HEK293 (cell line): ENCODE data around the gene KIAA0232.

Experiments used
- CTCF ChIA-PET: fragments of 350-600 bp; formaldehyde crosslinking; extraction: SDS; loops from one replicate; lab custom pipeline; 2021; ENCODE audit warnings: antibody characterized with exemption; lab: Yijun Ruan, JAX
- POLR2A ChIA-PET: fragments of 300-600 bp; formaldehyde crosslinking; extraction: SDS; loops from one replicate; lab custom pipeline; 2020; ENCODE audit warnings: antibody characterized with exemption, inconsistent platforms; lab: Yijun Ruan, JAX
- H3K27ac ChIP-seq: fragments of 200-500 bp; sonication (Bioruptor generic); 2 replicates; pipeline ENCODE4 v1.5.1; 2014; ENCODE audit warnings: low read depth, low read length, control low read depth, inconsistent platforms; ENCODE audit errors: extremely low read depth
- H3K36me3 ChIP-seq, 2 experiments: fragments of 200-500 bp in 1 of 2; sonication (Bioruptor generic) in 1 of 2; 1 replicate in 1 of 2; 2 replicates in 1 of 2; pipeline ENCODE4 v1.5.1; 2014 to 2017; ENCODE audit warnings: inconsistent platforms in 2 of 2, low read length in 2 of 2; ENCODE audit not compliant: control insufficient read depth in 2 of 2, insufficient read depth in 1 of 2
- H3K4me1 ChIP-seq: fragments of 200-500 bp; sonication (Bioruptor generic); 2 replicates; pipeline ENCODE4 v1.5.1; 2014; ENCODE audit warnings: mild to moderate bottlenecking, low read length, inconsistent platforms; ENCODE audit not compliant: control insufficient read depth, insufficient read depth
- H3K4me3 ChIP-seq: 2 replicates; pipeline ENCODE4 v1.5.1; 2011; ENCODE audit warnings: low read depth, mild to moderate bottlenecking, control low read depth, low read length, moderate library complexity
- H3K9me3 ChIP-seq: fragments of 200-500 bp; sonication (Bioruptor generic); 2 replicates; pipeline ENCODE4 v1.5.1; 2014; ENCODE audit warnings: low read depth, low read length, inconsistent platforms; ENCODE audit not compliant: control insufficient read depth, insufficient read depth
- ATF2 ChIP-seq: fragments of 450-650 bp; formaldehyde crosslinking; IDR thresholded peaks from 2 replicates; pipeline ENCODE4 v1.5.1; 2016; ENCODE audit warnings: missing biosample characterization, missing genetic modification characterization, low read depth
- FEZF1 ChIP-seq: fragments of 450-650 bp; formaldehyde crosslinking; IDR thresholded peaks from 2 replicates; pipeline ENCODE4 v1.5.1; 2016; ENCODE audit warnings: missing biosample characterization, missing genetic modification characterization
- GLI2 ChIP-seq: fragments of 450-650 bp; formaldehyde crosslinking; IDR thresholded peaks from 2 replicates; pipeline ENCODE4; 2017; ENCODE audit warnings: missing biosample characterization, missing genetic modification characterization, low read depth, borderline replicate concordance
- HIC1 ChIP-seq: fragments of 450-650 bp; formaldehyde crosslinking; IDR thresholded peaks from 2 replicates; pipeline ENCODE4 v1.5.1; 2016; ENCODE audit warnings: missing biosample characterization, missing genetic modification characterization
- HOXC10 ChIP-seq: sonication (generic); formaldehyde crosslinking; IDR thresholded peaks from 2 replicates; pipeline ENCODE4 v1.8.1; 2023; ENCODE audit warnings: mild to moderate bottlenecking, missing genetic modification reagents
- KLF10 ChIP-seq: fragments of 450-650 bp; IDR thresholded peaks from 2 replicates; pipeline ENCODE4 v1.5.1; 2018; ENCODE audit warnings: missing biosample characterization, mild to moderate bottlenecking, missing genetic modification characterization
- KLF7 ChIP-seq: fragments of 450-650 bp; formaldehyde crosslinking; IDR thresholded peaks from 2 replicates; pipeline ENCODE4 v1.5.1; 2016; ENCODE audit warnings: missing biosample characterization, missing genetic modification characterization, borderline replicate concordance
- REPIN1 ChIP-seq: fragments of 450-650 bp; formaldehyde crosslinking; IDR thresholded peaks from 2 replicates; pipeline ENCODE4 v1.5.1; 2017; ENCODE audit warnings: missing biosample characterization, missing genetic modification characterization, low read depth
- SALL2 ChIP-seq: fragments of 450-650 bp; formaldehyde crosslinking; IDR thresholded peaks from 2 replicates; pipeline ENCODE4 v1.5.0; 2017; ENCODE audit warnings: missing biosample characterization, mild to moderate bottlenecking, missing genetic modification characterization, borderline replicate concordance
- SCRT2 ChIP-seq: fragments of 450-650 bp; formaldehyde crosslinking; IDR thresholded peaks from 2 replicates; pipeline ENCODE4 v1.5.1; 2016; ENCODE audit warnings: missing biosample characterization, missing genetic modification characterization
- TRIM28 ChIP-seq: IDR thresholded peaks from 2 replicates; pipeline ENCODE4 v1.6.1; 2011; ENCODE audit warnings: low read length, control low read depth, borderline replicate concordance
- ZBTB6 ChIP-seq: fragments of 450-650 bp; formaldehyde crosslinking; IDR thresholded peaks from 2 replicates; pipeline ENCODE4 v1.5.1; 2017; ENCODE audit warnings: missing biosample characterization, missing genetic modification characterization
- ZFP3 ChIP-seq: fragments of 450-650 bp; formaldehyde crosslinking; IDR thresholded peaks from 2 replicates; pipeline ENCODE4 v1.5.1; 2016; ENCODE audit warnings: low read depth, missing biosample characterization, missing genetic modification characterization
- ZNF114 ChIP-seq: fragments of 450-650 bp; formaldehyde crosslinking; IDR thresholded peaks from 2 replicates; pipeline ENCODE4 v1.5.0; 2017; ENCODE audit warnings: missing biosample characterization, missing genetic modification characterization
- ZNF140 ChIP-seq: fragments of 450-650 bp; formaldehyde crosslinking; IDR thresholded peaks from 2 replicates; pipeline ENCODE4 v1.5.1; 2016; ENCODE audit warnings: missing biosample characterization, missing genetic modification characterization
- ZNF211 ChIP-seq: fragments of 450-650 bp; formaldehyde crosslinking; IDR thresholded peaks from 2 replicates; pipeline ENCODE4 v1.5.1; 2016; ENCODE audit warnings: low read depth, missing biosample characterization, missing genetic modification characterization
- ZNF214 ChIP-seq: fragments of 450-650 bp; formaldehyde crosslinking; IDR thresholded peaks from 2 replicates; pipeline ENCODE4 v1.5.1; 2017; ENCODE audit warnings: missing biosample characterization, mild to moderate bottlenecking, missing genetic modification characterization, borderline replicate concordance
- ZNF221 ChIP-seq: fragments of 450-650 bp; formaldehyde crosslinking; IDR thresholded peaks from 2 replicates; pipeline ENCODE4 v1.5.1; 2017; ENCODE audit warnings: missing biosample characterization, missing genetic modification characterization, borderline replicate concordance
- ZNF26 ChIP-seq: fragments of 450-650 bp; formaldehyde crosslinking; IDR thresholded peaks from 2 replicates; pipeline ENCODE4 v1.5.1; 2016; ENCODE audit warnings: missing biosample characterization, missing genetic modification characterization
- ZNF302 ChIP-seq: fragments of 450-650 bp; formaldehyde crosslinking; IDR thresholded peaks from 2 replicates; pipeline ENCODE4 v1.5.1; 2016; ENCODE audit warnings: missing biosample characterization, missing genetic modification characterization, low read depth
- ZNF341 ChIP-seq: fragments of 450-650 bp; formaldehyde crosslinking; IDR thresholded peaks from 2 replicates; pipeline ENCODE4; 2016; ENCODE audit warnings: low read depth, missing biosample characterization, missing genetic modification characterization
- ZNF350 ChIP-seq: fragments of 450-650 bp; formaldehyde crosslinking; IDR thresholded peaks from 2 replicates; pipeline ENCODE4 v1.5.0; 2017; ENCODE audit warnings: missing biosample characterization, mild to moderate bottlenecking, missing genetic modification characterization
- ZNF404 ChIP-seq: fragments of 450-650 bp; formaldehyde crosslinking; IDR thresholded peaks from 2 replicates; pipeline ENCODE4 v1.5.1; 2017; ENCODE audit warnings: missing biosample characterization, missing genetic modification characterization
- ZNF473 ChIP-seq: fragments of 450-650 bp; formaldehyde crosslinking; IDR thresholded peaks from 2 replicates; pipeline ENCODE4 v1.5.1; 2017; ENCODE audit warnings: missing biosample characterization, missing genetic modification characterization
- ZNF621 ChIP-seq: fragments of 450-650 bp; formaldehyde crosslinking; IDR thresholded peaks from 2 replicates; pipeline ENCODE4 v1.5.1; 2017; ENCODE audit warnings: missing biosample characterization, missing genetic modification characterization
- ZNF624 ChIP-seq: fragments of 450-650 bp; formaldehyde crosslinking; IDR thresholded peaks from 2 replicates; pipeline ENCODE4 v1.5.1; 2017; ENCODE audit warnings: missing biosample characterization, missing genetic modification characterization
- ZNF654 ChIP-seq: fragments of 450-650 bp; formaldehyde crosslinking; IDR thresholded peaks from 2 replicates; pipeline ENCODE4 v1.5.1; 2016; ENCODE audit warnings: low read depth, missing biosample characterization, missing genetic modification characterization
- ZNF843 ChIP-seq: fragments of 450-650 bp; formaldehyde crosslinking; IDR thresholded peaks from 2 replicates; pipeline ENCODE4 v1.5.1; 2016; ENCODE audit warnings: missing biosample characterization, missing genetic modification characterization
- TF ChIP-seq, protein P1 (sequence below): fragments of 450-650 bp; formaldehyde crosslinking; IDR thresholded peaks from 2 replicates; pipeline ENCODE4 v1.5.1; 2016; ENCODE audit warnings: missing biosample characterization, missing genetic modification characterization

Gene KIAA0232

DNA sequence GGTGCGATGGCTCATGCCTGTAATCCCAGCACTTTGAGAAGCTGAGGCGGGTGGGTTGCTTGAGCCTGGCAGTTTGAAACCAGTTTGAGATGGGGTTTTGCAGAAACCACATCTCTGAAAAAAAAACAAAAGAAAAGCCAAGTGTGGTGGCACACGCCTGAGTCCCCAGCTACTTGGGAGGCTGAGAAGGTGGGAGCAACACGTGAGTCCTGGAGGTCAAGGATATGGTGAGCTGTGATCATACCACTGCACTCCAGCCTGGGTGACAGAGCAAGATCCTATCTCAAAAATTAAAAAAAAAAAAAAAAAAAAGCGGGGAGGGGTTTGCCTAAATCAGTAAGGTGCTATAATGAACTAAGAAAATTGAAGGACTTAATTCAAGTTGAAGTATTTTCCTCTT lies 68.9 kb downstream of the KIAA0232 start:
- Histone ChIP-seq H3K4me3 (no peak overlapping the region), H3K36me3 (peaks cover 5 to 35% of the 10 kb centered on the region in 2 experiments; a peak in 2 of 3 replicates), H3K4me1 (no peaks in the 10 kb centered on the region), H3K27ac (no peak overlapping the region), H3K9me3 (no peaks in the 10 kb centered on the region)
- TF ChIP-seq ZNF26 (tag by site-specific recombination), result no peak
- no peak for TF ChIP-seq ZNF350 (tag by site-specific recombination)
- TF ChIP-seq ZNF473, result no peak
- no peak for TF ChIP-seq TRIM28
- no peak for TF ChIP-seq ZNF624 (tag by site-specific recombination)
- no peak for TF ChIP-seq ZNF114 (tag by site-specific recombination)
- no peak for TF ChIP-seq GLI2 (tag by site-specific recombination)
- no peak for TF ChIP-seq ZFP3 (tag by site-specific recombination)
- TF ChIP-seq FEZF1 (tag by site-specific recombination), result no peak
- no peak for TF ChIP-seq ZNF621 (tag by site-specific recombination)
- no peak for TF ChIP-seq HIC1 (tag by site-specific recombination)
- TF ChIP-seq ZNF302 (tag by site-specific recombination), result no peak
- no peak for TF ChIP-seq ZNF843 (tag by site-specific recombination)
- TF ChIP-seq ZNF341 (tag by site-specific recombination), result no peak
- TF ChIP-seq KLF7 (tag by site-specific recombination), result no peak
- no peak for TF ChIP-seq ZNF211 (tag by site-specific recombination)
- no peak for TF ChIP-seq SALL2 (tag by site-specific recombination)
- TF ChIP-seq ZBTB6 (tag by site-specific recombination), result no peak
- no peak for TF ChIP-seq HOXC10 (CRISPR knock-in tag)
- no peak for TF ChIP-seq KLF10 (tag by site-specific recombination)
- ChIA-PET CTCF (interaction anchor here (2.5 kb wide), 1 partner anchor 22 kb away, joined by 13 read pairs; no protein-coding TSS in a partner anchor), POLR2A (no interaction called here)

DNA sequence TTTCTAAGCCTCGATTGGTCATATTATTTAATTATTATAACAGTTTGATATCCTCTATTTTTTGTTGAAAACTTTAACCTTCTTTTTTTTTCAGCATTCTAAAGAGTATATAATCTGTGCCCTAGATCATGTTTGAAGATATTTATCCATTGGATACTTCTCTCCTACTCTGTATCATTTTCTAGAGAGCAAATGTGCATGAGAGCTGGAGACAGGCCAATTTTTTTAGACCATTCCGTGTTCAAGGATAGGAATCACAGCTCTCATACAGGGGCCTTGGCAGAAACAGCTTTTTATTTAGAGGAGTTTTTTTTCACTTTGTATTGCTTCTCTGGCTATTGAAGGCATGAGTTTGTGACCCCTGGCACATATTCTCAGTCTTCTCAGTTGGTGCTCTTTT lies 69.4 kb downstream of the KIAA0232 start:
- CTCF ChIA-PET, result interaction anchor here (0.7 to 2.5 kb wide), 2 partner anchors 21 to 211 kb away, joined by 3 to 13 read pairs; no protein-coding TSS in a partner anchor
- TF ChIP-seq, protein P1, sequence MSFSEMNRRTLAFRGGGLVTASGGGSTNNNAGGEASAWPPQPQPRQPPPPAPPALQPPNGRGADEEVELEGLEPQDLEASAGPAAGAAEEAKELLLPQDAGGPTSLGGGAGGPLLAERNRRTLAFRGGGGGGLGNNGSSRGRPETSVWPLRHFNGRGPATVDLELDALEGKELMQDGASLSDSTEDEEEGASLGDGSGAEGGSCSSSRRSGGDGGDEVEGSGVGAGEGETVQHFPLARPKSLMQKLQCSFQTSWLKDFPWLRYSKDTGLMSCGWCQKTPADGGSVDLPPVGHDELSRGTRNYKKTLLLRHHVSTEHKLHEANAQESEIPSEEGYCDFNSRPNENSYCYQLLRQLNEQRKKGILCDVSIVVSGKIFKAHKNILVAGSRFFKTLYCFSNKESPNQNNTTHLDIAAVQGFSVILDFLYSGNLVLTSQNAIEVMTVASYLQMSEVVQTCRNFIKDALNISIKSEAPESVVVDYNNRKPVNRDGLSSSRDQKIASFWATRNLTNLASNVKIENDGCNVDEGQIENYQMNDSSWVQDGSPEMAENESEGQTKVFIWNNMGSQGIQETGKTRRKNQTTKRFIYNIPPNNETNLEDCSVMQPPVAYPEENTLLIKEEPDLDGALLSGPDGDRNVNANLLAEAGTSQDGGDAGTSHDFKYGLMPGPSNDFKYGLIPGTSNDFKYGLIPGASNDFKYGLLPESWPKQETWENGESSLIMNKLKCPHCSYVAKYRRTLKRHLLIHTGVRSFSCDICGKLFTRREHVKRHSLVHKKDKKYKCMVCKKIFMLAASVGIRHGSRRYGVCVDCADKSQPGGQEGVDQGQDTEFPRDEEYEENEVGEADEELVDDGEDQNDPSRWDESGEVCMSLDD (tag by site-specific recombination), result no peak
- TF ChIP-seq ZNF404 (no peak), SCRT2 (tag by site-specific recombination) (no peak), ATF2 (tag by site-specific recombination) (no peak), ZNF221 (tag by site-specific recombination) (no peak), ZNF140 (no peak), REPIN1 (tag by site-specific recombination) (no peak), ZNF654 (tag by site-specific recombination) (no peak), ZNF214 (tag by site-specific recombination) (no peak)

More for the DNA sequence above, 69.4 kb downstream of the KIAA0232 start:
- Histone ChIP-seq H3K4me1 (no peaks in the 10 kb centered on the region), H3K9me3 (no peaks in the 10 kb centered on the region), H3K4me3 (no peak overlapping the region), H3K36me3 (peaks cover 5 to 35% of the 10 kb centered on the region in 2 experiments; a peak in 2 of 3 replicates), H3K27ac (no peak overlapping the region)
- POLR2A ChIA-PET, result no interaction called here
